K562 (cell line): Measurements from ENCODE around the gene MAGI1. TPM values are rescaled to one million over a fixed set of nuclear protein-coding genes. Genes with fewer than 3 reads are reported as not detected.

ENCODE experiments used
- ATAC-seq: fragments of 200-7000 bp; cut with Tn5 transposase; 3 replicates; pipeline ENCODE4 v1.9.1; 2020; ENCODE audit warnings: moderate library complexity
- BruUV-seq: library from RNA; stranded (reverse); fragments of 400-500 nt; replicated peaks from 2 replicates; lab custom pipeline; 2021; lab: Mats Ljungman, UMichigan
- CTCF ChIA-PET: fragments of 300-600 bp; formaldehyde crosslinking; extraction: SDS; loops from one replicate; lab custom pipeline; 2021; ENCODE audit warnings: low intra/inter-chr PET ratio; lab: Yijun Ruan, JAX
- POLR2A ChIA-PET: fragments of 300-600, 350-650 bp; sonication (Branson Sonifier 250); formaldehyde crosslinking; extraction: SDS; loops from one replicate; lab custom pipeline; 2021; ENCODE audit warnings: antibody characterized with exemption, inconsistent platforms; lab: Yijun Ruan, JAX
- DNase-seq, 4 experiments: peaks; one replicate each; pipeline versions ENCODE4 v3.0.0 to v3.0.0-alpha.2; 2011 to 2018; ENCODE audit warnings: low spot score in 3 of 4, mixed read lengths in 3 of 4; ENCODE audit errors: extremely low read depth in 1 of 4
- FAIRE-seq: peaks from 2 replicates; lab custom pipeline; 2011; peaks lifted over from hg19 to GRCh38; lab: Jason Lieb, UNC
- H2AFZ ChIP-seq: 2 replicates; pipeline ENCODE4 v1.6.0; 2011; ENCODE audit warnings: low read depth, low read length, control low read depth, inconsistent platforms
- H3K27ac ChIP-seq: fragments of 200-600 bp; 3 replicates; pipeline ENCODE4 v1.8.0; 2011; ENCODE audit warnings: low read depth, mild to moderate bottlenecking, control low read depth, inconsistent platforms, low read length, moderate library complexity, mixed read lengths; ENCODE audit errors: extremely low read depth
- H3K27me3 ChIP-seq, 2 experiments: fragments of 300-600 bp in 1 of 2; 2 replicates in 1 of 2; 3 replicates in 1 of 2; pipeline versions ENCODE4 v1.6.0 to v1.8.0; 2011; ENCODE audit warnings: inconsistent platforms in 2 of 2, low read length in 2 of 2, mild to moderate bottlenecking in 1 of 2, mixed read lengths in 1 of 2, moderate library complexity in 1 of 2; ENCODE audit not compliant: control insufficient read depth in 2 of 2, insufficient read depth in 2 of 2
- H3K36me3 ChIP-seq: fragments of 300-600 bp; 3 replicates; pipeline ENCODE4 v1.8.0; 2011; ENCODE audit warnings: mild to moderate bottlenecking, low read length, inconsistent platforms; ENCODE audit not compliant: control insufficient read depth, insufficient read depth
- H3K4me1 ChIP-seq, 2 experiments: fragments of 200-600 bp in 1 of 2; replicated peaks in 1 of 2; 2 replicates in 1 of 2; 3 replicates in 1 of 2; pipeline versions ENCODE4 v1.5.1 to v1.8.0; 2011; ENCODE audit warnings: inconsistent platforms in 2 of 2, low read length in 2 of 2, mild to moderate bottlenecking in 1 of 2, mixed read lengths in 1 of 2, moderate library complexity in 1 of 2; ENCODE audit not compliant: control insufficient read depth in 2 of 2, insufficient read depth in 2 of 2
- H3K4me2 ChIP-seq: 2 replicates; pipeline ENCODE4 v1.6.1; 2011; ENCODE audit warnings: low read length, control low read depth, inconsistent platforms, mixed read lengths; ENCODE audit not compliant: insufficient read depth
- H3K4me3 ChIP-seq: fragments of 200-600 bp; sonication (generic), shearing (Covaris generic); 2 replicates; pipeline ENCODE4 v1.5.1; 2016; ENCODE audit warnings: control low read depth, inconsistent platforms
- H3K79me2 ChIP-seq: fragments of 200-600 bp; 3 replicates; pipeline ENCODE4 v1.8.0; 2011; ENCODE audit warnings: low read length, inconsistent platforms; ENCODE audit not compliant: control insufficient read depth, insufficient read depth
- H3K9ac ChIP-seq, 2 experiments: 2 replicates each; pipeline versions ENCODE4 v1.6.0 to v1.6.1; 2011; ENCODE audit warnings: low read depth in 2 of 2, low read length in 2 of 2, control low read depth in 1 of 2, inconsistent platforms in 1 of 2, mild to moderate bottlenecking in 1 of 2, mixed read lengths in 1 of 2; ENCODE audit not compliant: insufficient read depth in 1 of 2
- H3K9me1 ChIP-seq: one replicate; pipeline ENCODE4 v1.6.0; 2011; ENCODE audit warnings: inconsistent platforms, mild to moderate bottlenecking, low read length, moderate library complexity; ENCODE audit not compliant: control insufficient read depth, insufficient read depth
- H3K9me3 ChIP-seq: replicated peaks from 2 replicates; pipeline ENCODE4 v1.5.1; 2011; ENCODE audit warnings: low read depth, low read length, inconsistent platforms; ENCODE audit not compliant: control insufficient read depth, insufficient read depth
- H4K20me1 ChIP-seq: replicated peaks from 2 replicates; pipeline ENCODE4 v1.6.1; 2011; ENCODE audit warnings: low read length, inconsistent platforms, mixed read lengths; ENCODE audit not compliant: control insufficient read depth, insufficient read depth
- EWSR1 ChIP-seq: fragments of 450-650 bp; IDR thresholded peaks from 2 replicates; pipeline ENCODE4 v1.6.1; 2018; ENCODE audit warnings: borderline replicate concordance, mild to moderate bottlenecking, low read depth, moderate library complexity; ENCODE audit not compliant: partially characterized antibody
- EZH2 ChIP-seq: IDR thresholded peaks from 2 replicates; pipeline ENCODE4 v1.6.1; 2012; ENCODE audit warnings: low read depth, mild to moderate bottlenecking, inconsistent platforms, low read length, borderline replicate concordance
- NFIC ChIP-seq: fragments of 450-650 bp; IDR thresholded peaks from 2 replicates; pipeline ENCODE4 v1.6.1; 2017; ENCODE audit warnings: mild to moderate bottlenecking, inconsistent platforms
- NR2C2 ChIP-seq, 2 experiments: fragments of 200-800 bp in 1 of 2; sonication (Bioruptor generic) in 1 of 2; sonication (generic) in 1 of 2; formaldehyde crosslinking in 1 of 2; IDR thresholded peaks; 2 replicates each; pipeline versions ENCODE4 v1.6.1 to v1.8.0; 2016 to 2022; ENCODE audit warnings: mild to moderate bottlenecking in 1 of 2, missing compliant biosample characterization in 1 of 2, missing genetic modification characterization in 1 of 2, missing genetic modification reagents in 1 of 2
- PRPF4 ChIP-seq: fragments of 200-400 bp; formaldehyde crosslinking; IDR thresholded peaks from one replicate; pipeline ENCODE4 v1.6.1; 2017; ENCODE audit warnings: low read length, low read depth, mild to moderate bottlenecking; ENCODE audit not compliant: insufficient read depth, poor library complexity, severe bottlenecking
- RBFOX2 ChIP-seq: fragments of 200-400 bp; formaldehyde crosslinking; IDR thresholded peaks from 2 replicates; pipeline ENCODE4 v1.6.1; 2017; ENCODE audit warnings: low read depth, mild to moderate bottlenecking, low read length, moderate library complexity
- THAP12 ChIP-seq: fragments of 250-450 bp; sonication (Bioruptor Pico); IDR thresholded peaks from 2 replicates; pipeline ENCODE4 v1.9.0; 2021; ENCODE audit warnings: mild to moderate bottlenecking, inconsistent platforms
- THRA ChIP-seq: fragments of 450-650 bp; IDR thresholded peaks from 2 replicates; pipeline ENCODE4 v1.6.1; 2017; ENCODE audit warnings: mild to moderate bottlenecking, moderate library complexity
- ZNF586 ChIP-seq: fragments of 450-650 bp; formaldehyde crosslinking; conservative IDR thresholded peaks from 2 replicates; pipeline ENCODE4 v1.4.0; 2020; ENCODE audit warnings: mild to moderate bottlenecking, moderate library complexity
- WGBS: fragments of 100-300 bp; shearing (Covaris generic); methylation state at CpG from one replicate; pipeline ENCODE4 v1.1.6; 2016; ENCODE audit warnings: low coverage, mixed read lengths; ENCODE audit not compliant: insufficient coverage; ENCODE audit errors: missing lambda C conversion rate; 5-methylcytosine and 5-hydroxymethylcytosine counted together
- in situ Hi-C: fragments of 300-500 bp; cut with MboI; formaldehyde crosslinking; loops from 4 replicates; pipeline ENCODE4 v1.15.0; 2018; ENCODE audit warnings: inconsistent platforms, mixed read lengths
- intact Hi-C: fragments of 100-400 bp; cut with micrococcal nuclease; formaldehyde crosslinking; loops from 2 replicates; pipeline ENCODE4 v1.14.2; 2022
- polyA plus RNA-seq, 8 experiments: library from polyadenylated mRNA; depleted of rRNA in 4 of 8; stranded (reverse) in 5 of 8; unstranded in 3 of 8; fragments of >200 nt; fragmentation: Nextera tagmentation in 2 of 8; fragmentation: Illumina TruSeq in 1 of 8; extraction: Ambion mirVana in 2 of 8; extraction: Trizol in 1 of 8; gene quantifications; 2 replicates each; pipeline versions ENCODE4 v1.2.1 to v1.2.3, GENCODE V29; 2011 to 2014; ENCODE audit warnings: inconsistent platforms in 1 of 8, missing spikeins in 1 of 8
- total RNA-seq, 7 experiments: library from RNA; depleted of rRNA in 6 of 7; stranded (reverse); fragments of >200 nt in 6 of 7; fragmentation: Illumina TruSeq in 2 of 7; extraction: Trizol in 2 of 7; gene quantifications; 2 replicates each; pipeline versions ENCODE4 v1.2.1 to v1.2.3, GENCODE V29; 2011 to 2021; ENCODE audit warnings: low replicate concordance in 1 of 7

Gene MAGI1
- total and polyA plus RNA-seq, 9 of the 15 experiments (the other 6 are each of a cell fraction or from before 2014, with no cell fraction given): 7.8 to 59.4 (median 43.2) TPM

- peak; percentile 19 for ATAC-seq
- Histone ChIP-seq H3K4me2 (peak overlapping the region; percentile 66), H3K9me3 (no peaks in the 10 kb centered on the region), H3K9ac (peak overlapping the region in 1 of 2 experiments; percentile 74; a peak in 2 of 4 replicates), H3K9me1 (no peaks in the 10 kb centered on the region), H3K79me2 (no peaks in the 10 kb centered on the region), H2AFZ (peak overlapping the region; percentile 86), H4K20me1 (no peaks in the 10 kb centered on the region), H3K36me3 (no peaks in the 10 kb centered on the region), H3K4me3 (peak overlapping the region; percentile 50), H3K4me1 (peaks cover 0 to 25% of the 10 kb centered on the region in 2 experiments; a peak in 2 of 5 replicates), H3K27ac (no peak overlapping the region)
- in situ Hi-C loops (no loop called here), intact Hi-C loops (no loop called here)
- DNase-seq: peak in 3 of 4 experiments; percentile 0 to 7 (median 5)
- POLR2A ChIA-PET: interaction anchor here (0.7 kb wide), 1 partner anchor 44 kb away, joined by 3 read pairs; no protein-coding TSS in a partner anchor
- no peak for FAIRE-seq
- BruUV-seq: no TSS peak
- TF ChIP-seq RBFOX2 (0 out of 2 replicates have a peak, but pooled peaks have one; percentile 0), EWSR1 (no peak)
- TF ChIP-seq, all 486 proteins: peak for 1
- peaks cover 2 to 32% of the 10 kb centered on the region in 2 experiments; a peak in 3 of 5 replicates for H3K27me3 ChIP-seq
- CTCF ChIA-PET: no interaction called here
- 4% methylated on average over 19 of the region's 31 CpGs for WGBS
Observed at GRCh38 chr3:66037986-66038369, 740 bp downstream of the MAGI1 start.

- FAIRE-seq: no peak
- Histone ChIP-seq H2AFZ (peak overlapping the region; percentile 86; the same call in 1 of the 2 replicates), H3K27ac (no peak overlapping the region), H3K9ac (no peak overlapping the region; a peak in 1 of 4 replicates), H3K9me1 (no peaks in the 10 kb centered on the region), H3K4me3 (no peak overlapping the region), H3K79me2 (no peaks in the 10 kb centered on the region), H3K4me2 (no peak overlapping the region), H3K9me3 (no peaks in the 10 kb centered on the region), H3K4me1 (peaks cover 0 to 25% of the 10 kb centered on the region in 2 experiments; a peak in 2 of 5 replicates), H4K20me1 (no peaks in the 10 kb centered on the region)
- ATAC-seq: 0 out of 3 replicates have a peak, but pooled peaks have one; percentile 31
- 15% methylated on average over 21 of the region's 33 CpGs for WGBS
- ChIA-PET POLR2A (interaction anchor here (0.5 to 0.7 kb wide), 2 partner anchors 9 to 43 kb away, joined by 3 read pairs; no protein-coding TSS in a partner anchor), CTCF (no interaction called here)
- no TSS peak for BruUV-seq
- intact Hi-C loops (no loop called here), in situ Hi-C loops (no loop called here)
- DNase-seq: peak in 2 of 4 experiments; percentile 3 to 7
- no peak for TF ChIP-seq THRA
- no peak for TF ChIP-seq ZNF586
- TF ChIP-seq THAP12 (CRISPR knock-in tag): no peak
- no peak for TF ChIP-seq NR2C2 (CRISPR knock-in tag; IDR thresholded peaks at IDR 0.05)
- no peak for TF ChIP-seq NR2C2 (tag; IDR thresholded peaks at IDR 0.05)
- TF ChIP-seq NFIC: no peak
- TF ChIP-seq PRPF4: no peak
- no peak for TF ChIP-seq EZH2
- TF ChIP-seq, all 486 proteins: peak for 0
- Histone ChIP-seq H3K36me3 (no peaks in the 10 kb centered on the region), H3K27me3 (peaks cover 2 to 33% of the 10 kb centered on the region in 2 experiments; a peak in 3 of 5 replicates)
Observed at GRCh38 chr3:66037330-66037985, 1.3 kb downstream of the MAGI1 start.
